ENCODE data around the gene PER2. TPM values are rescaled to one million over a fixed set of nuclear protein-coding genes. Genes with fewer than 3 reads are reported as not detected.

PER2 gene
- polyA plus RNA-seq, 2 of the 4 experiments (the other 2 are of a cell fraction): 3.4 to 8.5 TPM

- TF ChIP-seq MAX (IDR thresholded peaks at IDR 0.05): peak; percentile 99
- TF ChIP-seq FOSB (CRISPR knock-in tag; IDR thresholded peaks at IDR 0.05): no peak
- TF ChIP-seq USF2 (IDR thresholded peaks at IDR 0.05): peak; percentile 44; the same call in 1 of the 2 replicates
- no peak for TF ChIP-seq NFE2L2 (conservative IDR thresholded peaks at IDR 0.05; ENCODE audit: low read length)
- TF ChIP-seq EHMT2 (IDR thresholded peaks at IDR 0.05; ENCODE audit: low read depth): no peak
- peak; percentile 62; the same call in 1 of the 2 replicates for TF ChIP-seq RFX5 (IDR thresholded peaks at IDR 0.05)
- no peak for TF ChIP-seq FOSL2 (IDR thresholded peaks at IDR 0.05)
- 0 out of 2 replicates have a peak, but pooled peaks have one; percentile 13 for TF ChIP-seq FOSL2 (CRISPR knock-in tag; IDR thresholded peaks at IDR 0.05)
- TF ChIP-seq JUN (IDR thresholded peaks at IDR 0.05): peak in 1 of 2 experiments; percentile 37; a peak in 1 of 5 replicates
- no peak for TF ChIP-seq KDM5A (IDR thresholded peaks at IDR 0.05)
These were observed 502 bp upstream of the PER2 start (continued) for GRCh38 chr2:238288650-238289573.

GRCh38 chr2:238286987-238287736, 1.2 kb downstream of the PER2 start:
- ChIA-PET POLR2A (interaction anchor here (0.7 to 1.5 kb wide), 3 partner anchors 16 to 47 kb away, joined by 3 to 4 read pairs (median 3); no protein-coding TSS in a partner anchor), CTCF (interaction anchor here (0.6 to 22.7 kb wide), 7 partner anchors 8 to 143 kb away, joined by 3 to 351 read pairs (median 4); no protein-coding TSS in a partner anchor)
- DNase-seq (ENCODE audit: low read depth in 1 of 2, low spot score in 1 of 2) (no peak), ATAC-seq (no peak), FAIRE-seq (no peak)
- 20% methylated on average over 8 of the region's 11 CpGs for WGBS (ENCODE audit: missing lambda C conversion rate)
- Histone ChIP-seq H3K4me2 (peak overlapping the region; percentile 92), H3K4me1 (peaks cover 73% of the 10 kb centered on the region), H3K9me3 (no peaks in the 10 kb centered on the region), H3K4me3 (peak overlapping the region; percentile 67), H3K27ac (peak overlapping the region; percentile 90 to 95)
- TF ChIP-seq JUNB (IDR thresholded peaks at IDR 0.05) (no peak), HOXB5 (CRISPR knock-in tag; IDR thresholded peaks at IDR 0.05) (peak; percentile 50), ZC3H11A (IDR thresholded peaks at IDR 0.05) (no peak), TP53 (CRISPR knock-in tag; IDR thresholded peaks at IDR 0.05) (peak; percentile 35; the same call in 1 of the 2 replicates), FOSB (CRISPR knock-in tag; IDR thresholded peaks at IDR 0.05) (0 out of 2 replicates have a peak, but pooled peaks have one; percentile 37), TFCP2L1 (CRISPR knock-in tag; IDR thresholded peaks at IDR 0.05) (peak; percentile 13; the same call in 1 of the 2 replicates), NPAS2 (CRISPR knock-in tag; IDR thresholded peaks at IDR 0.05; ENCODE audit: borderline replicate concordance) (no peak), RCOR1 (IDR thresholded peaks at IDR 0.05; ENCODE audit: low read depth, low read length) (no peak), ESRRA (IDR thresholded peaks at IDR 0.05; ENCODE audit: borderline replicate concordance, low read length) (0 out of 2 replicates have a peak, but pooled peaks have one; percentile 23)

GRCh38 chr2:238286551-238286950, 1.9 kb downstream of the PER2 start:
- ATAC-seq: no peak
- POLR2A ChIA-PET: no interaction called here

More at GRCh38 chr2:238286551-238286950, 1.9 kb downstream of the PER2 start:
- Histone ChIP-seq H3K27ac (peak overlapping the region; percentile 90 to 95), H3K4me3 (peak overlapping the region; percentile 67), H3K9me3 (no peaks in the 10 kb centered on the region), H3K4me1 (peaks cover 67% of the 10 kb centered on the region), H3K4me2 (peak overlapping the region; percentile 92)
- DNase-seq (ENCODE audit: low read depth in 1 of 2, low spot score in 1 of 2): peak in 1 of 2 experiments; percentile 63
- FAIRE-seq: no peak
- CTCF ChIA-PET: interaction anchor here (0.6 to 22.7 kb wide), 9 partner anchors 10 to 450 kb away, joined by 3 to 351 read pairs (median 5); no protein-coding TSS in a partner anchor
- WGBS (ENCODE audit: missing lambda C conversion rate): 23% methylated on average over 7 of the region's 7 CpGs
- TF ChIP-seq FOXS1 (CRISPR knock-in tag; IDR thresholded peaks at IDR 0.05): no peak
- peak in 1 of 2 experiments; percentile 36; a peak in 1 of 4 replicates for TF ChIP-seq CEBPB (IDR thresholded peaks at IDR 0.05)

Measured in A549 (cell line).